ENCODE measurements around the gene MRTFA.

DNA sequence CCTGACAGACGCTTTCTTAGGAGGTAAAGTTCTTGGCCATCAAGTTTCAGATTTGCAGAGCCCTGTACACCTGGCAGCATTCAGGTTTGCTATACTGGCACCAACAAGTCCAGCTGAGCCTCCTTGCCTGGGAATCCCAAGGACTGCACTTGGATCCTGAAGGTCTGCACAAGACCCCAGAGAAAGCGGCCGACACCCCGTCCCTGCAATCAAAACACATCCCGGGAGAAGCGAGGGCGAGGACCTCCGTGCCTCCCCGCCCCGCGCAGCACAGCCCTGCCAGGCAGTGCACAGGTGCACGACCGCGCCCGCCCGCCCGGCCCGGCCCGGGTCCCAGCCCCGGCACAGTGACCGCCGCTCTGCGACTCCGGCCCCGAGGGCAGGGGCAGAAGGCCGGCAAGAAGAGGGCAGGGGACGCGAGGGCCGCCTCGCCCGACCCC lies 559 bp downstream of the MRTFA start:
- TF ChIP-seq EZH2 (IDR thresholded peaks at IDR 0.05; ENCODE audit: low read depth) = no peak
- TF ChIP-seq, protein P1, sequence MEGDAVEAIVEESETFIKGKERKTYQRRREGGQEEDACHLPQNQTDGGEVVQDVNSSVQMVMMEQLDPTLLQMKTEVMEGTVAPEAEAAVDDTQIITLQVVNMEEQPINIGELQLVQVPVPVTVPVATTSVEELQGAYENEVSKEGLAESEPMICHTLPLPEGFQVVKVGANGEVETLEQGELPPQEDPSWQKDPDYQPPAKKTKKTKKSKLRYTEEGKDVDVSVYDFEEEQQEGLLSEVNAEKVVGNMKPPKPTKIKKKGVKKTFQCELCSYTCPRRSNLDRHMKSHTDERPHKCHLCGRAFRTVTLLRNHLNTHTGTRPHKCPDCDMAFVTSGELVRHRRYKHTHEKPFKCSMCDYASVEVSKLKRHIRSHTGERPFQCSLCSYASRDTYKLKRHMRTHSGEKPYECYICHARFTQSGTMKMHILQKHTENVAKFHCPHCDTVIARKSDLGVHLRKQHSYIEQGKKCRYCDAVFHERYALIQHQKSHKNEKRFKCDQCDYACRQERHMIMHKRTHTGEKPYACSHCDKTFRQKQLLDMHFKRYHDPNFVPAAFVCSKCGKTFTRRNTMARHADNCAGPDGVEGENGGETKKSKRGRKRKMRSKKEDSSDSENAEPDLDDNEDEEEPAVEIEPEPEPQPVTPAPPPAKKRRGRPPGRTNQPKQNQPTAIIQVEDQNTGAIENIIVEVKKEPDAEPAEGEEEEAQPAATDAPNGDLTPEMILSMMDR (conservative IDR thresholded peaks at IDR 0.05) = no peak

All from PC-9 (cell line).